ENCODE measurements around the gene RARG. TPM values are rescaled to one million over a fixed set of nuclear protein-coding genes. Genes with fewer than 3 reads are reported as not detected.

RARG gene
- total RNA-seq, 1 donor from 2014 or later: 74.5 TPM

- Mint-ChIP-seq H3K4me1 (ENCODE audit: unreplicated experiment) (peaks cover 42% of the 10 kb centered on the region), H3K4me3 (peak overlapping the region; percentile 93)
Observed at GRCh38 chr12:53233671-53234121, 1.7 kb upstream of the RARG start.

GRCh38 chr12:53232646-53233461 is 845 bp upstream of the RARG start:
- no peaks in the 10 kb centered on the region for H3K36me3 Mint-ChIP-seq
- no peak for DNase-seq (ENCODE audit: extremely low spot score, unreplicated experiment)
- H3K27me3 Mint-ChIP-seq: peaks cover 3% of the 10 kb centered on the region
- H3K9me3 Mint-ChIP-seq: no peaks in the 10 kb centered on the region
- peak overlapping the region; percentile 93 for H3K4me3 Mint-ChIP-seq
- no peak for TF ChIP-seq CTCF (conservative IDR thresholded peaks at IDR 0.05)
- peaks cover 46% of the 10 kb centered on the region for H3K4me1 Mint-ChIP-seq (ENCODE audit: unreplicated experiment)
- H3K27ac Mint-ChIP-seq: peak overlapping the region; percentile 90

More at GRCh38 chr12:53233671-53234121, 1.7 kb upstream of the RARG start:
- Mint-ChIP-seq H3K27ac (peak overlapping the region; percentile 90), H3K36me3 (no peaks in the 10 kb centered on the region), H3K9me3 (no peaks in the 10 kb centered on the region), H3K27me3 (peaks cover 3% of the 10 kb centered on the region)
- TF ChIP-seq CTCF (conservative IDR thresholded peaks at IDR 0.05): peak; percentile 37
- no peak for DNase-seq (ENCODE audit: extremely low spot score, unreplicated experiment)

GRCh38 chr12:53231671-53231920 is 413 bp downstream of the RARG start:
- Mint-ChIP-seq H3K36me3 (peaks cover 5% of the 10 kb centered on the region), H3K9me3 (no peaks in the 10 kb centered on the region), H3K27me3 (peaks cover 3% of the 10 kb centered on the region), H3K27ac (peak overlapping the region; percentile 74), H3K4me3 (peak overlapping the region; percentile 87), H3K4me1 (ENCODE audit: unreplicated experiment) (peaks cover 52% of the 10 kb centered on the region)
- DNase-seq (ENCODE audit: extremely low spot score, unreplicated experiment): no peak
- no peak for TF ChIP-seq CTCF (conservative IDR thresholded peaks at IDR 0.05)

- Mint-ChIP-seq H3K9me3 (no peaks in the 10 kb centered on the region), H3K4me1 (ENCODE audit: unreplicated experiment) (peaks cover 52% of the 10 kb centered on the region), H3K27ac (peak overlapping the region; percentile 75), H3K27me3 (peaks cover 3% of the 10 kb centered on the region), H3K36me3 (peaks cover 5% of the 10 kb centered on the region), H3K4me3 (peak overlapping the region; percentile 81)
- DNase-seq (ENCODE audit: extremely low spot score, unreplicated experiment): no peak
- TF ChIP-seq CTCF (conservative IDR thresholded peaks at IDR 0.05): no peak
Observed at GRCh38 chr12:53230108-53230845, 1.7 kb downstream of the RARG start.

GRCh38 chr12:53229454-53229853 is 2.6 kb downstream of the RARG start:
- no peak for TF ChIP-seq CTCF (conservative IDR thresholded peaks at IDR 0.05)
- peaks cover 3% of the 10 kb centered on the region for H3K27me3 Mint-ChIP-seq
- H3K36me3 Mint-ChIP-seq: peaks cover 5% of the 10 kb centered on the region
- H3K27ac Mint-ChIP-seq: peak overlapping the region; percentile 75
- DNase-seq (ENCODE audit: extremely low spot score, unreplicated experiment): no peak
- H3K9me3 Mint-ChIP-seq: no peaks in the 10 kb centered on the region
- H3K4me3 Mint-ChIP-seq: peak overlapping the region; percentile 81
- peaks cover 57% of the 10 kb centered on the region for H3K4me1 Mint-ChIP-seq (ENCODE audit: unreplicated experiment)
